ENCODE measurements around the gene GM2A. TPM values are rescaled to one million over a fixed set of nuclear protein-coding genes. Genes with fewer than 3 reads are reported as not detected.
A peak's percentile ranks its signal among the peaks of the same experiment; 100 is the strongest.

The GM2A gene
- total RNA-seq, 1 donor from 2014 or later: 51.3 TPM

- Mint-ChIP-seq H3K9me3 (no peaks in the 10 kb centered on the region), H3K4me3 (peak overlapping the region; percentile 8), H3K27ac (peak overlapping the region; percentile 96), H3K36me3 (ENCODE audit: low read depth) (peaks cover 45% of the 10 kb centered on the region), H3K4me1 (peaks cover 76% of the 10 kb centered on the region), H3K27me3 (no peaks in the 10 kb centered on the region)
- DNase-seq (no peak), ATAC-seq (ENCODE audit: low read depth) (no peak)
- no peak for TF ChIP-seq CTCF (IDR thresholded peaks at IDR 0.05)
- CTCF ChIA-PET: interaction anchor here (2.5 kb wide), 1 partner anchor 133 kb away, joined by 10 read pairs; no protein-coding TSS in a partner anchor
- intact Hi-C loops (cut with micrococcal nuclease): loop anchor here (10.0 kb wide), 1 partner anchor 634 kb away; no protein-coding TSS in a partner anchor
- POLR2A ChIA-PET: no interaction called here
Measured at GRCh38 chr5:151258816-151259215, 5.8 kb downstream of the GM2A start.

GRCh38 chr5:151259931-151260330 is 6.9 kb downstream of the GM2A start:
- H3K4me3 Mint-ChIP-seq: no peak overlapping the region
- no peak for DNase-seq
- ChIA-PET POLR2A (no interaction called here), CTCF (no interaction called here)
- H3K27ac Mint-ChIP-seq: peak overlapping the region; percentile 96
- no peak for TF ChIP-seq CTCF (IDR thresholded peaks at IDR 0.05)
- peaks cover 72% of the 10 kb centered on the region for H3K4me1 Mint-ChIP-seq
- no peaks in the 10 kb centered on the region for H3K9me3 Mint-ChIP-seq
- intact Hi-C loops (cut with micrococcal nuclease): loop anchor here (10.0 kb wide), 1 partner anchor 635 kb away; no protein-coding TSS in a partner anchor
- H3K27me3 Mint-ChIP-seq: no peaks in the 10 kb centered on the region
- ATAC-seq (ENCODE audit: low read depth): no peak
- H3K36me3 Mint-ChIP-seq (ENCODE audit: low read depth): peaks cover 55% of the 10 kb centered on the region

GRCh38 chr5:151262532-151262931 is 9.5 kb downstream of the GM2A start:
- Mint-ChIP-seq H3K27ac (no peak overlapping the region), H3K9me3 (no peaks in the 10 kb centered on the region), H3K4me1 (peaks cover 48% of the 10 kb centered on the region), H3K36me3 (ENCODE audit: low read depth) (peaks cover 80% of the 10 kb centered on the region), H3K4me3 (no peak overlapping the region), H3K27me3 (no peaks in the 10 kb centered on the region)
- DNase-seq (no peak), ATAC-seq (ENCODE audit: low read depth) (no peak)
- no peak for TF ChIP-seq CTCF (IDR thresholded peaks at IDR 0.05)
- CTCF ChIA-PET: no interaction called here
- intact Hi-C loops (cut with micrococcal nuclease): no loop called here
- POLR2A ChIA-PET: interaction anchor here (0.6 to 1.6 kb wide), 2 partner anchors 10 to 11 kb away, joined by 6 to 10 read pairs; partner anchors contain the start of gene GM2A

- Mint-ChIP-seq H3K27ac (peak overlapping the region; percentile 80), H3K36me3 (ENCODE audit: low read depth) (peaks cover 85% of the 10 kb centered on the region), H3K9me3 (no peaks in the 10 kb centered on the region), H3K4me3 (no peak overlapping the region), H3K4me1 (peaks cover 35% of the 10 kb centered on the region), H3K27me3 (no peaks in the 10 kb centered on the region)
- intact Hi-C loops (cut with micrococcal nuclease): no loop called here
- ATAC-seq (ENCODE audit: low read depth) (peak; percentile 84), DNase-seq (no peak)
- ChIA-PET CTCF (interaction anchor here (0.7 to 1.4 kb wide), 2 partner anchors 99 to 138 kb away, joined by 3 read pairs; no protein-coding TSS in a partner anchor), POLR2A (interaction anchor here (0.9 kb wide), 1 partner anchor 12 kb away, joined by 3 read pairs; no protein-coding TSS in a partner anchor)
- TF ChIP-seq CTCF (IDR thresholded peaks at IDR 0.05): no peak
Measured at GRCh38 chr5:151264113-151264512, 11.1 kb downstream of the GM2A start.

GRCh38 chr5:151267491-151268260 is 14.7 kb downstream of the GM2A start:
- H3K4me3 Mint-ChIP-seq: no peak overlapping the region
- DNase-seq: no peak
- no peaks in the 10 kb centered on the region for H3K27me3 Mint-ChIP-seq
- intact Hi-C loops (cut with micrococcal nuclease): no loop called here
- H3K4me1 Mint-ChIP-seq: peaks cover 16% of the 10 kb centered on the region
- H3K27ac Mint-ChIP-seq: peak overlapping the region; percentile 30
- TF ChIP-seq CTCF (IDR thresholded peaks at IDR 0.05): no peak
- H3K36me3 Mint-ChIP-seq (ENCODE audit: low read depth): peaks cover 64% of the 10 kb centered on the region
- CTCF ChIA-PET: no interaction called here
- H3K9me3 Mint-ChIP-seq: no peaks in the 10 kb centered on the region
- POLR2A ChIA-PET: interaction anchor here (1.7 kb wide), 1 partner anchor 10 kb away, joined by 6 read pairs; no protein-coding TSS in a partner anchor
- ATAC-seq (ENCODE audit: low read depth): no peak

Measured in activated B cell treated with CpG ODN at 0.5 μM for 24 hours (primary cell).